Gastrocnemius medialis (tissue), 4 donors: ENCODE data around the gene INCA1. TPM values are rescaled to one million over a fixed set of nuclear protein-coding genes. Genes with fewer than 3 reads are reported as not detected.

ENCODE experiments used
- ATAC-seq, 2 donors: fragments of 150-250 bp; one replicate each; pipeline ENCODE4 v1.9.1; 2016
- DNase-seq, 2 donors: peaks; one replicate each; pipeline ENCODE4 v3.0.0-alpha.2; 2019
- H3K27ac ChIP-seq, 4 donors: fragments of 200-600 bp; sonication (generic); 1 replicate in 1 of 4; 2 replicates in 3 of 4; pipeline ENCODE4 v1.5.1; 2016 to 2018; ENCODE audit warnings: mild to moderate bottlenecking in 2 of 4, moderate library complexity in 1 of 4
- H3K27me3 ChIP-seq, 3 donors: fragments of 200-600 bp; sonication (generic) in 2 of 3; 1 replicate in 1 of 3; 2 replicates in 2 of 3; pipeline versions ENCODE4 v1.5.1 to v1.6.0; 2016 to 2019; ENCODE audit warnings: mild to moderate bottlenecking in 1 of 3, moderate library complexity in 1 of 3
- H3K36me3 ChIP-seq, 2 donors: fragments of 200-600 bp; sonication (generic) in 1 of 2; one replicate each; pipeline ENCODE4 v1.5.1; 2017 to 2018
- H3K4me1 ChIP-seq, 2 donors: fragments of 200-600 bp; sonication (generic) in 1 of 2; one replicate each; pipeline ENCODE4 v1.5.1; 2016 to 2017; ENCODE audit warnings: mild to moderate bottlenecking in 2 of 2
- H3K4me3 ChIP-seq, 4 donors: fragments of 200-600 bp; sonication (generic) in 3 of 4; 1 replicate in 1 of 4; 2 replicates in 3 of 4; pipeline ENCODE4 v1.5.1; 2016 to 2019; ENCODE audit warnings: mild to moderate bottlenecking in 2 of 4
- H3K9me3 ChIP-seq, 3 donors: fragments of 200-600 bp; sonication (generic) in 2 of 3; 1 replicate in 1 of 3; 2 replicates in 2 of 3; pipeline ENCODE4 v1.5.1; 2016 to 2019
- CTCF ChIP-seq, 5 experiments: fragments of 450-650 bp in 3 of 5; fragments of 200-600 bp in 2 of 5; sonication (generic) in 2 of 5; IDR thresholded peaks in 4 of 5; conservative IDR thresholded peaks in 1 of 5; 1 replicate in 4 of 5; 2 replicates in 1 of 5; pipeline ENCODE4 v1.5.1; 2016 to 2019; ENCODE audit warnings: antibody characterized with exemption in 5 of 5, mild to moderate bottlenecking in 3 of 5, moderate library complexity in 3 of 5
- POLR2A ChIP-seq, 2 donors: fragments of 450-650 bp; IDR thresholded peaks; one replicate each; pipeline ENCODE4 v1.6.1; 2017; ENCODE audit warnings: antibody characterized with exemption in 2 of 2, mild to moderate bottlenecking in 2 of 2, moderate library complexity in 2 of 2
- in situ Hi-C, 4 donors: fragments of 200-750 bp; cut with MboI; loops; one replicate each; pipeline versions ENCODE4 v1.15.0 to v1.8.0; 2017; ENCODE audit warnings: low sequenced_read_pairs in 4 of 4
- intact Hi-C: fragments of 100-400 bp; cut with DNase I; formaldehyde crosslinking; loops from one replicate; pipeline ENCODE4 v1.15.1; 2023; ENCODE audit warnings: low total_unique reads
- total RNA-seq, 4 donors: library from RNA; depleted of rRNA; stranded (reverse); fragments of >200 nt; gene quantifications; one replicate each; pipeline versions ENCODE4 v1.1.0 to v1.2.3, GENCODE V29; 2016

INCA1 gene
- total RNA-seq, 4 donors from 2014 or later, result 1.9 to 5.7 (median 4.3) TPM

- TF ChIP-seq POLR2A (IDR thresholded peaks at IDR 0.05), result no peak
- no peak for TF ChIP-seq CTCF (IDR thresholded peaks at IDR 0.05 in 4 of 5, conservative IDR thresholded peaks at IDR 0.05 in 1 of 5)
- intact Hi-C loops (loop anchor here (2.0 kb wide), 1 partner anchor 24 kb away; no protein-coding TSS in a partner anchor), in situ Hi-C loops (no loop called here)
- Histone ChIP-seq H3K9me3 (no peaks in the 10 kb centered on the region), H3K27me3 (no peaks in the 10 kb centered on the region), H3K4me1 (peaks cover 0 to 9% of the 10 kb centered on the region in 2 donors), H3K27ac (peak overlapping the region in 1 of 4 donors; percentile 54), H3K36me3 (peaks cover 0 to 23% of the 10 kb centered on the region in 2 donors), H3K4me3 (no peak overlapping the region)
- ATAC-seq (no peak), DNase-seq (no peak)
Measured at GRCh38 chr17:5027299-5027698, 30.0 kb upstream of the INCA1 start.

DNA sequence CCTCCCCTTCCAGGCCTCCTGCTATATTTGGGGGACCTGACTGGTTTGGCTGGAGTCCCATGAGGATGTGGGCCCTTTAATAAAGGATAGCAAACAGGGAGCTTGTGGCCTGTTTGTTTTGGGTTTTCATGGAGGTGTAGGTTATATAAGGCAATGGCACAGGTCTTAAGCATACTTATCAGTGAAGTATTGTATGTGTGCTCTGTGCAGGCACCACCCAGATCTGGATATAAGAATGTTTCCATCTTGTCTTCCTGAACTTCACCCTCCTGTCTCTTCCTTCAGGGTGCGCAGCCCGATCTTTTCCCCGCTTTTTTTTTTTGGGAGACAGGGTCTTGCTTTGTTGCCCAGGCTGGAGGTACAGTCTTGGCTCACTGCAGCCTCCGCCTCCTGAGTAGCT is 27.3 kb upstream of the INCA1 start:
- in situ Hi-C loops (no loop called here), intact Hi-C loops (no loop called here)
- Histone ChIP-seq H3K4me3 (no peak overlapping the region), H3K27ac (peak overlapping the region in 3 of 4 donors; percentile 54 to 68 (median 66)), H3K4me1 (peaks cover 0 to 9% of the 10 kb centered on the region in 2 donors), H3K9me3 (no peaks in the 10 kb centered on the region), H3K36me3 (peaks cover 0 to 50% of the 10 kb centered on the region in 2 donors), H3K27me3 (no peaks in the 10 kb centered on the region)
- DNase-seq (no peak), ATAC-seq (no peak)
- TF ChIP-seq POLR2A (IDR thresholded peaks at IDR 0.05), result no peak
- TF ChIP-seq CTCF (IDR thresholded peaks at IDR 0.05 in 4 of 5, conservative IDR thresholded peaks at IDR 0.05 in 1 of 5), result no peak

DNA sequence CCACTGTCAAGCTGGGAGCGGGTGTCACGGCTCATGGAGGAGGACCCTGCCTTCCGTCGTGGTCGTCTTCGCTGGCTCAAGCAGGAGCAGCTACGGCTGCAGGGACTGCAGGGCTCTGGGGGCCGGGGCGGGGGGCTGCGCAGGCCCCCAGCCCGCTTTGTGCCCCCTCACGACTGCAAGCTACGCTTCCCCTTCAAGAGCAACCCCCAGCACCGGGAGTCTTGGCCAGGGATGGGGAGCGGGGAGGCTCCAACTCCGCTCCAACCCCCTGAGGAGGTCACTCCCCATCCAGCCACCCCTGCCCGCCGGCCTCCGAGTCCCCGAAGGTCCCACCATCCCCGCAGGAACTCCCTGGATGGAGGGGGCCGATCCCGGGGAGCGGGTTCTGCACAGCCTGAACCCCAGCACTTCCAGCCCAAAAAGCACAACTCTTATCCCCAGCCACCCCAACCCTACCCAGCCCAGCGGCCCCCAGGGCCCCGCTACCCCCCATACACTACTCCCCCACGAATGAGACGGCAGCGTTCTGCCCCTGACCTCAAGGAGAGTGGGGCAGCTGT is 26.3 kb upstream of the INCA1 start:
- Histone ChIP-seq H3K4me1 (peaks cover 0 to 9% of the 10 kb centered on the region in 2 donors), H3K27ac (peak overlapping the region in 1 of 4 donors; percentile 66), H3K4me3 (no peak overlapping the region), H3K36me3 (peaks cover 0 to 59% of the 10 kb centered on the region in 2 donors), H3K27me3 (no peaks in the 10 kb centered on the region), H3K9me3 (no peaks in the 10 kb centered on the region)
- no peak for DNase-seq
- in situ Hi-C loops, result no loop called here
- intact Hi-C loops, result no loop called here
- TF ChIP-seq CTCF (IDR thresholded peaks at IDR 0.05 in 4 of 5, conservative IDR thresholded peaks at IDR 0.05 in 1 of 5), result no peak
- TF ChIP-seq POLR2A (IDR thresholded peaks at IDR 0.05), result no peak
- ATAC-seq, result no peak

DNA sequence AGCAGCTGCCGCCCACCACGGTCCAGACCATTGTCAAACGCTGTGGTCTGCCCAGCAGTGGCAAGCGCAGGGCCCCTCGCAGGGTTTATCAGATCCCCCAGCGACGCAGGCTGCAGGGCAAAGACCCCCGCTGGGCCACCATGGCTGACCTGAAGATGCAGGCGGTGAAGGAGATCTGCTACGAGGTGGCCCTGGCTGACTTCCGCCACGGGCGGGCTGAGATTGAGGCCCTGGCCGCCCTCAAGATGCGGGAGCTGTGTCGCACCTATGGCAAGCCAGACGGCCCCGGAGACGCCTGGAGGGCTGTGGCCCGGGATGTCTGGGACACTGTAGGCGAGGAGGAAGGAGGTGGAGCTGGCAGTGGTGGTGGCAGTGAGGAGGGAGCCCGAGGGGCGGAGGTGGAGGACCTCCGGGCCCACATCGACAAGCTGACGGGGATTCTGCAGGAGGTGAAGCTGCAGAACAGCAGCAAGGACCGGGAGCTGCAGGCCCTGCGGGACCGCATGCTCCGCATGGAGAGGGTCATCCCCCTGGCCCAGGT is 24.9 kb upstream of the INCA1 start:
- Histone ChIP-seq H3K27ac (no peak overlapping the region), H3K36me3 (peaks cover 0 to 72% of the 10 kb centered on the region in 2 donors), H3K27me3 (no peaks in the 10 kb centered on the region), H3K4me3 (no peak overlapping the region), H3K9me3 (no peaks in the 10 kb centered on the region), H3K4me1 (peaks cover 0 to 9% of the 10 kb centered on the region in 2 donors)
- intact Hi-C loops, result no loop called here
- no peak for TF ChIP-seq POLR2A (IDR thresholded peaks at IDR 0.05)
- no peak for TF ChIP-seq CTCF (IDR thresholded peaks at IDR 0.05 in 4 of 5, conservative IDR thresholded peaks at IDR 0.05 in 1 of 5)
- ATAC-seq (no peak), DNase-seq (no peak)
- in situ Hi-C loops, result no loop called here
